ENCODE measurements around the gene NATD1. TPM values are rescaled to one million over a fixed set of nuclear protein-coding genes. Genes with fewer than 3 reads are reported as not detected.

Gene NATD1
- total and polyA plus RNA-seq, 3 donors from 2014 or later = 12.1 to 20.0 (median 17.9) TPM

DNA sequence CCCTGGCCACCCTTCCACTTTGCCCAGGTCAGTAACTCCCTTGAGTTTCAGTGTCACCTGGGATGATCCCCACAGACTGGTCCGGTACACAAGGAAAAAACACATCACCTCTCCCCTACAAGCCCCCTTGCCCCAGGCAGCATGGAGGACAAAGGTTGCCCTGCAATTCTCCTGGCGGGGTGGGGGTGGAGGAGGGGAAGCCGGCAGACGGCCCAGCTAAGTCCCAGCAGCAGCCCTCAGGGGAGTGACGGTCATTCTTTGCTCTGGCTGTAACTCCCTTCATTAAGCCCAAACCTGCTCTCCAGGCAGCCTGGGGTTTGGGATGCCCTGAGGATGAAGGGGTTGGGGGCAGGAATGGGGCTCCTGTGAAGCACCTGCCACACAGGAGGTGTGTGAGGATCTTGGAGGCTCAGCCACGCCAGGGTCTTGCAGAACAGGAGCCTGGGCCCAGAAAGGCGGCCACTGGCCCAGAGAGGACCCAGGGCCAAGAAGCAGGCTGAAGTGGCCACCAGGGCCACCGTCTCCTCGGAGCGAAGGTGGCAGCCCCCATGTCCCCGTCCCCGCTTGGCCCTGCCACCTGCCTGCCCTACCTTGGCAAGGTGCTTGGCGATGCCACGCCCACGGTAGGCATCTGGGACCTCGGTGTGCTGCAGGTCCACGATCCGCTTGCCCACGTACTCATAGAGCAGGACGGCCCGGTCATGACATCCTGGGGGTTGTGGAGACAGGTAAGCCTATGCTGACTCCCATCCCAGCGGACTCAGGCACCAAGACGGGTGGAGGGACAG is 9.5 kb downstream of the NATD1 start:
- H3K36me3 ChIP-seq (ENCODE audit: low read depth, missing control alignments) = no peaks in the 10 kb centered on the region
- no peak overlapping the region for H3K27ac ChIP-seq
- no peak for DNase-seq
- intact Hi-C loops (cut with DNase I; ENCODE audit: low total_unique reads) = no loop called here
- H3K4me1 ChIP-seq = no peaks in the 10 kb centered on the region
- H3K4me3 ChIP-seq = no peak overlapping the region
- no peaks in the 10 kb centered on the region for H3K9me3 ChIP-seq
- TF ChIP-seq, protein P1, sequence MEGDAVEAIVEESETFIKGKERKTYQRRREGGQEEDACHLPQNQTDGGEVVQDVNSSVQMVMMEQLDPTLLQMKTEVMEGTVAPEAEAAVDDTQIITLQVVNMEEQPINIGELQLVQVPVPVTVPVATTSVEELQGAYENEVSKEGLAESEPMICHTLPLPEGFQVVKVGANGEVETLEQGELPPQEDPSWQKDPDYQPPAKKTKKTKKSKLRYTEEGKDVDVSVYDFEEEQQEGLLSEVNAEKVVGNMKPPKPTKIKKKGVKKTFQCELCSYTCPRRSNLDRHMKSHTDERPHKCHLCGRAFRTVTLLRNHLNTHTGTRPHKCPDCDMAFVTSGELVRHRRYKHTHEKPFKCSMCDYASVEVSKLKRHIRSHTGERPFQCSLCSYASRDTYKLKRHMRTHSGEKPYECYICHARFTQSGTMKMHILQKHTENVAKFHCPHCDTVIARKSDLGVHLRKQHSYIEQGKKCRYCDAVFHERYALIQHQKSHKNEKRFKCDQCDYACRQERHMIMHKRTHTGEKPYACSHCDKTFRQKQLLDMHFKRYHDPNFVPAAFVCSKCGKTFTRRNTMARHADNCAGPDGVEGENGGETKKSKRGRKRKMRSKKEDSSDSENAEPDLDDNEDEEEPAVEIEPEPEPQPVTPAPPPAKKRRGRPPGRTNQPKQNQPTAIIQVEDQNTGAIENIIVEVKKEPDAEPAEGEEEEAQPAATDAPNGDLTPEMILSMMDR (IDR thresholded peaks at IDR 0.05) = no peak
- no peak for TF ChIP-seq POLR2A (IDR thresholded peaks at IDR 0.05)
- WGBS, 2 donors = 71 to 82% methylated on average over 7 to 23 of the region's 23 CpGs
- H3K27me3 ChIP-seq = no peaks in the 10 kb centered on the region

DNA sequence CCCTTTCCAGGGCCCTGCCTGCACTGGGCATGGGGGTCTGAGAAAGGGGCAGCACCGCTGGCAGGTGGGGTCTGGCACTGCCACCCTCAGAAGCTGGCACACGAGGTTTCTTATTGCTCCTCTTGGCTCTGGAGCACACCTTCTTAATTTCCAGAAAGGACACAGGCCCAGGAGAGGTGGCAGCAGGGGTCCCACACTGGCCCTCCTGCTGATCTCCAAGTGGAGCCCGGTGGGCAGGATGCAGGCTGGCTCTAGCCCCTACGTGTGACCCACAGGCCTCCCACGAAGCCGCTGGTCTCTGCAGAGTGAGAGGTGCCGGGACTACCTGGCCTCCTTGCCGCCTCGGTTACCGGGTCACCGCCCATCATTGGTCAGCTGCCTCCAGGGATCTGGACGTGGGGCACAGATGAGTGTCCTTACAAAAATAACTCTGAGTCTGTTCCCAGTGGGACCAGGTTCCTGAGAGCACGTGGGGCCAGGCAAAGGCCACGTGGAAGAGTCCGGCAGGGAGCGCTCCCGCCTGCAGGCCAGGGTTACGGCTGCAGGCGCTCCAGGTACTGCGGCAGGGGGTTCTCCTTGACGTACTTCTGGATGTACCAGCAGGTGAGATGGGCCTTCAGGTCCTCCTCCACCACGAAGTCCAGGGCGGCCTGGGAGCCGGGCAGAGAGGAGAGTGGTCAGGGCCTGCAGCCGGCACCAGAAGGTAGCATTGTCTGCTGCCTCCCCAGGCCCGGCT is 10.3 kb downstream of the NATD1 start:
- DNase-seq = no peak
- no peaks in the 10 kb centered on the region for H3K36me3 ChIP-seq (ENCODE audit: low read depth, missing control alignments)
- no peaks in the 10 kb centered on the region for H3K9me3 ChIP-seq
- TF ChIP-seq, protein P1 (IDR thresholded peaks at IDR 0.05) = no peak
- TF ChIP-seq POLR2A (IDR thresholded peaks at IDR 0.05) = no peak
- H3K27me3 ChIP-seq = no peaks in the 10 kb centered on the region
- H3K4me3 ChIP-seq = no peak overlapping the region
- intact Hi-C loops (cut with DNase I; ENCODE audit: low total_unique reads) = no loop called here
- no peak overlapping the region for H3K27ac ChIP-seq
- WGBS, 2 donors = 80 to 88% methylated on average over 5 to 23 of the region's 26 CpGs
- H3K4me1 ChIP-seq = no peaks in the 10 kb centered on the region

DNA sequence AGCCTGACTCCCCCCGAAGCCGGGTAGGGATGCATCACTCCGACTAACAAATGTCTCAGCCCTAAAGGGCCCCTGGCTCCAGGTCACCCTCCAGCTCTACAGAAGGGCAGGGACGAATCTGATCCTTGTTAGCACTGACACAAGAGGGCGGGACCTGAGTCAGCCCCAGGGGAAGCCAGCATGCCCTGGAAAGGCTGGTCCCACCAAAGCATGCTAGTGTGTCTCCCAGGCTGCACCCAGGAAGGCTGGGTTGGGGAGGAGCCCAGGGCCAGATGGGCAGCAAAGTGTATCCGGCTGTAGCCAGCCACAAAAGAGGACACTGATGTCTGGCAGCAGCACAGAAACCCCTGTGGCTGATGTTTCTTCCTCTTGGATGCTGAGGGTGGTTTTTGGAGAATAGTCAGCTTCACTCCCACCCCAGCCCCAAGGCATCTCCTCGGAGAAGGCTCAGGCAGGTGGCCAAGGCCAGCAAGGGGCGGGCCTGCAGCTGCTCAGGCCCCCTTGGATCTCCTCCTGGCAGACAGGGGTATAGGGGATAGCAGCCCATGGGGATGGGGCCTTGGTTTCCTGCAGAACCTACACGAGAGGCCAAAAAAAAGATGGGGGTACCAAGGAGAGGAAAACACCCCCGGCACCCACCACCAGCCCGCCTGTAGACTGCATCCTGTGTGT is 11.0 kb downstream of the NATD1 start:
- Histone ChIP-seq H3K4me3 (no peak overlapping the region), H3K9me3 (no peaks in the 10 kb centered on the region), H3K36me3 (ENCODE audit: low read depth, missing control alignments) (no peaks in the 10 kb centered on the region), H3K27ac (no peak overlapping the region), H3K4me1 (no peaks in the 10 kb centered on the region), H3K27me3 (no peaks in the 10 kb centered on the region)
- DNase-seq = no peak
- whole genome bisulfite sequencing, 2 donors = 46 to 59% methylated on average over 5 to 11 of the region's 11 CpGs
- intact Hi-C loops (cut with DNase I; ENCODE audit: low total_unique reads) = no loop called here
- no peak for TF ChIP-seq POLR2A (IDR thresholded peaks at IDR 0.05)
- TF ChIP-seq, protein P1 (IDR thresholded peaks at IDR 0.05) = no peak

DNA sequence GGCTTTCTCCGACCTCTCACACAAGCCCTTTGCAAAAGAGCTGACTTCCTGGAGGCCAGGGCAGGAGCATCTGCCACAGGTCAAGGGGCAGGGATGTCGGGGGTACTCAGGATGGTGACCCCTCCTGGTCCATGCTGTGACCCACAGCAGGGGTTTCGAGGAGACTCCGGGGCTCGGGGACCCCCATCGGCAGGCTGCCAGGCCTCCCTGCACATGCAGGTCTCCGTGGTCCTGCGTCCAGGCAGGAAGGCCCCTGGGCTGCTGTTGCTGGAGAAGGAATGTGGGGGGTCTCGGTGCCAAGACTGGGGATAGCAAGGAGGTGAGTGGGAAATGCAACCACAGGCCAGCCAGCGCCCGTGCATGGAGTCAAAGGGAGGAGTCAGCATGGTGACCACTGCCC is 11.6 kb downstream of the NATD1 start:
- WGBS, 2 donors = 71 to 79% methylated on average over 11 of the region's 11 CpGs
- no peak for DNase-seq
- intact Hi-C loops (cut with DNase I; ENCODE audit: low total_unique reads) = no loop called here
- Histone ChIP-seq H3K27ac (no peak overlapping the region), H3K4me3 (no peak overlapping the region), H3K36me3 (ENCODE audit: low read depth, missing control alignments) (no peaks in the 10 kb centered on the region), H3K9me3 (no peaks in the 10 kb centered on the region), H3K27me3 (no peaks in the 10 kb centered on the region), H3K4me1 (no peaks in the 10 kb centered on the region)
- TF ChIP-seq POLR2A (IDR thresholded peaks at IDR 0.05) = no peak
- TF ChIP-seq, protein P1 (IDR thresholded peaks at IDR 0.05) = no peak
